Kidney epithelial cell (primary cell): ENCODE measurements around the gene STAG1. TPM values are rescaled to one million over a fixed set of nuclear protein-coding genes. Genes with fewer than 3 reads are reported as not detected.

Experiments used
- DNase-seq: peaks from one replicate; pipeline ENCODE4 v3.0.0-alpha.2; 2010; ENCODE audit warnings: low read depth
- H3K27me3 ChIP-seq: 2 replicates; pipeline ENCODE4 v1.6.0; 2011; ENCODE audit warnings: low read length; ENCODE audit not compliant: control insufficient read depth, insufficient read depth
- H3K36me3 ChIP-seq: 2 replicates; pipeline ENCODE4 v1.5.1; 2011; ENCODE audit warnings: low read length; ENCODE audit not compliant: control insufficient read depth, insufficient read depth
- H3K4me3 ChIP-seq: 2 replicates; pipeline ENCODE4 v1.5.1; 2011; ENCODE audit warnings: low read depth, mild to moderate bottlenecking, control low read depth, low read length
- total RNA-seq: library from RNA; depleted of rRNA; stranded (reverse); fragments of >200 nt; gene quantifications from 2 replicates; pipeline ENCODE4 v1.2.3, GENCODE V29; 2015
- TF ChIP-seq, protein P1 (sequence below): IDR thresholded peaks from 2 replicates; pipeline ENCODE4 v1.5.1; 2011; ENCODE audit warnings: mild to moderate bottlenecking, moderate library complexity, low read length, control low read depth, inconsistent platforms; ENCODE audit not compliant: insufficient read depth, poor library complexity, severe bottlenecking

The STAG1 gene
- total RNA-seq, 1 donor from 2014 or later: 20.7 TPM

DNA sequence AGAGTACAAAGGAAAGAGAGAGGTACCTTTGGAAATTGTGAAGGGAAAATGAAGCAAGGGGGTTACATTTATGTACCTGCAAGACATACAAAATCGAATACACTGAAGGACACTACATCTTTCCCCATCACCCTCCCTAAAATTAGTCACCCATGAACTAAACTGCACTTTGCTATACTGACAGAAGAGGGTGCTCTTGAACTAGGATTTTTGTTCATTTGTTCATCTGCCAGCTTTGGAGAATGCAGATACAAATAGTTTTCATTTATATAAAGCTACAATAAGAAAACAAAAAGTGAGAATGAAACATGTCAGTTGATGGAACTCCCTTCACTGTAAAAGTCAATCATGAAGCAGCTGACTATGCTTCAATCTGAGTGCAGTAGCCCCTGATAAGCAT is 446.3 kb downstream of the STAG1 start:
- TF ChIP-seq, protein P1, sequence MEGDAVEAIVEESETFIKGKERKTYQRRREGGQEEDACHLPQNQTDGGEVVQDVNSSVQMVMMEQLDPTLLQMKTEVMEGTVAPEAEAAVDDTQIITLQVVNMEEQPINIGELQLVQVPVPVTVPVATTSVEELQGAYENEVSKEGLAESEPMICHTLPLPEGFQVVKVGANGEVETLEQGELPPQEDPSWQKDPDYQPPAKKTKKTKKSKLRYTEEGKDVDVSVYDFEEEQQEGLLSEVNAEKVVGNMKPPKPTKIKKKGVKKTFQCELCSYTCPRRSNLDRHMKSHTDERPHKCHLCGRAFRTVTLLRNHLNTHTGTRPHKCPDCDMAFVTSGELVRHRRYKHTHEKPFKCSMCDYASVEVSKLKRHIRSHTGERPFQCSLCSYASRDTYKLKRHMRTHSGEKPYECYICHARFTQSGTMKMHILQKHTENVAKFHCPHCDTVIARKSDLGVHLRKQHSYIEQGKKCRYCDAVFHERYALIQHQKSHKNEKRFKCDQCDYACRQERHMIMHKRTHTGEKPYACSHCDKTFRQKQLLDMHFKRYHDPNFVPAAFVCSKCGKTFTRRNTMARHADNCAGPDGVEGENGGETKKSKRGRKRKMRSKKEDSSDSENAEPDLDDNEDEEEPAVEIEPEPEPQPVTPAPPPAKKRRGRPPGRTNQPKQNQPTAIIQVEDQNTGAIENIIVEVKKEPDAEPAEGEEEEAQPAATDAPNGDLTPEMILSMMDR: peak; percentile 19
- Histone ChIP-seq H3K36me3 (no peaks in the 10 kb centered on the region), H3K4me3 (no peak overlapping the region), H3K27me3 (no peaks in the 10 kb centered on the region)
- no peak for DNase-seq

DNA sequence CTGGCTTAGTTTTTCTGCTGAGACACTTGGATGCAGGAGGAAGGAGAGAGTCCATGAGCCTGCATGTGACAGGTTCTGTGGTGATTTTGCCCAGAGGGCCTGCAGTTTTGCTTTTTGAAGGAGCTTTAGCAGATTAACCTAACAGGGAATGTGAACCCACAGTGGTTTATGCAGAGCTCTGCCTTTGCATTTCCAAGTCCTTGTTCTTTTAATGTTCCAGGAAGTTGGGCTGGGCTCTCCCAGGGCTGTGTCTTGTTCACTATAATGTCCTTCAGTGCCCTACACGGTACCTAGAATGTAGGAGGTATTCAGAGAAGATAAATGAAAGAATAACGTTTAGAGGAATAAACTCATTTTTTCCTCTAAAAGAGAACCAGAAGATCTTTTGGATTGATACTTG is 451.7 kb downstream of the STAG1 start:
- H3K27me3 ChIP-seq: no peaks in the 10 kb centered on the region
- H3K36me3 ChIP-seq: no peaks in the 10 kb centered on the region
- TF ChIP-seq, protein P1: no peak
- no peak for DNase-seq
- no peak overlapping the region for H3K4me3 ChIP-seq

DNA sequence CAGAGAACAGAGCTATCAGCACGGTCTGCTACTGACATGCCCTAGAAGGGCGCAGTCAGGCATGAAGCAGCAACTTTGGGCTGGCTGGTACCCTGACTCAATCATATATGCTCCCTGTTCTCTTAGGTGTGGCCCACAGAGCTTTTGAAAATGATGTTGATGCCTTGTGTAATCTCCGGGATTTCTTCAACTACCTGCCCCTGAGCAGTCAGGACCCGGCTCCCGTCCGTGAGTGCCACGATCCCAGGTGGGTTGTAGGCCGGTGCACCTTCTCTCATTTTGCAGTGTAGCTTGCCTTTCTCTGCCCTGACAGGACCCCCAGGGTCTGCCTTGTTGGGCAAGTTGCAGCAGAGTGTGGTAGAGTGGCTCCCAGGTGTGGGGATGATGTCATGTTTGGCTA is 454.4 kb downstream of the STAG1 start:
- no peaks in the 10 kb centered on the region for H3K36me3 ChIP-seq
- H3K4me3 ChIP-seq: no peak overlapping the region
- TF ChIP-seq, protein P1: no peak
- no peak for DNase-seq
- no peaks in the 10 kb centered on the region for H3K27me3 ChIP-seq

DNA sequence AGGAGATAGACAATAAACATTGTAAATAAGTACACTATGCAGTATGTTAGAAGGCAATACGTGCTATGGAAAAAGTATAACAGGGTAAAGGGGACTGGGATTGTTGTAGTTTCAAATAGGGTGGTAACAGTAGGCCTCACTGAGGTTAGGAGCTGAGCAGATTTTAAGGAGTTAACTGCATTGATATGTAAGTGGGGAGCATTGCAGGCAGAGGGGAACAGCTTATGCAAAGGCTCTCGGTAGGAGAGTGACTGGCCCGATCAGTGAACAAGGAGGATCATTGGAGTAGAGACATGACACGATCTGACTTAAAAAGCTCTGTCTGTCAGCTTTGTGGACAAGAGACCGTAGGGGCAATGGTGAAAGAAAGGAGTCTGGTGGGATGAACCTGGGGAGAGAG is 455.2 kb downstream of the STAG1 start:
- H3K27me3 ChIP-seq: no peaks in the 10 kb centered on the region
- H3K36me3 ChIP-seq: no peaks in the 10 kb centered on the region
- H3K4me3 ChIP-seq: no peak overlapping the region
- no peak for DNase-seq
- TF ChIP-seq, protein P1: no peak

DNA sequence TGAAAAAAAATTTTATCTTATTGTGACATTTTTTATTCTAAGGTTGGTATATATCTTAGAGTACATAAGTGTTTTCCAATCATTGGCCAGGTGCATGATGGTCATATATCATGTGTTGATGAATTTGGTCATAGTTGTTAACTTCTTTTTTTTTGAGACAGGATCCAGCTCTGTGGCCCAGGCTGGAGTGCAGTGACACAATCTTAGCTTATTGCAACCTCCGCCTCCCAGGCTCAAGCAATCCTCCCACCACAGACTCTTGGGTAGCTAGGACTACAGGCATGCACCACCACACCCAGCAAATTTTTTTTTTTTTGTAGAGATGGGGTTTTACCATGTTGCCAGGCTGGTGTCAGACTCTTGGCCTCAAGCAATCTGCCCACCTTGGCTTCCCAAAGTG is 458.0 kb downstream of the STAG1 start:
- DNase-seq: no peak
- no peak overlapping the region for H3K4me3 ChIP-seq
- no peaks in the 10 kb centered on the region for H3K36me3 ChIP-seq
- TF ChIP-seq, protein P1: no peak
- H3K27me3 ChIP-seq: no peaks in the 10 kb centered on the region

DNA sequence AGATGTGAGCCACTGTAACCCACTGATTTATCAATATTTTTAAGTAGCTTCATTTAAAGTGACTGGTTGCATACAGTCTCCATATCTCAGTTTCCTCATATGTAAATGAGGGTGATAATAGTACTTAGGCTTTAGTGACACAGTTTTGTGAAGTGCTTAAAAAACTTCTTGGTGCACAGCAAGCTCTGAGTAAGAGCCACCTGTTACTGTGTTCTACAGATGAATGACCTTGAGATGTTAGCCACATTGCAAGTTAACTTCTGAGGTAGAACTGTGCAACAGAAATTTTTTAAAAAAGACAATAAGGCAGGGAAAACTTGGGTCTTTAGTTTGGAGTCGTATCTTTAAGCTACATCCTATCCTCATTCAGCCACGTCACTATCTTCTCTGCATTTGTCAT is 458.9 kb downstream of the STAG1 start:
- Histone ChIP-seq H3K36me3 (no peaks in the 10 kb centered on the region), H3K4me3 (no peak overlapping the region), H3K27me3 (no peaks in the 10 kb centered on the region)
- TF ChIP-seq, protein P1: no peak
- DNase-seq: no peak
